Fibroblast of lung (primary cell): ENCODE results near the gene RNF181.
"Not testable (repeated sequence)": the region's sequence is repeated elsewhere in the genome, so short reads cannot be mapped to it uniquely, and the experiment has no call there.

Experiments
- EZH2 ChIP-seq: IDR thresholded peaks from 2 replicates; pipeline ENCODE4 v1.5.1; 2012; ENCODE audit warnings: low read length, control low read depth, mild to moderate bottlenecking; ENCODE audit errors: missing control alignments
- TF ChIP-seq, protein P1 (sequence below), 2 donors: IDR thresholded peaks in 1 of 2; conservative IDR thresholded peaks in 1 of 2; 1 replicate in 1 of 2; 2 replicates in 1 of 2; pipeline ENCODE4 v1.5.1; 2011 to 2012; ENCODE audit warnings: low read length in 2 of 2, control low read depth in 1 of 2, inconsistent platforms in 1 of 2, low read depth in 1 of 2, mild to moderate bottlenecking in 1 of 2

DNA sequence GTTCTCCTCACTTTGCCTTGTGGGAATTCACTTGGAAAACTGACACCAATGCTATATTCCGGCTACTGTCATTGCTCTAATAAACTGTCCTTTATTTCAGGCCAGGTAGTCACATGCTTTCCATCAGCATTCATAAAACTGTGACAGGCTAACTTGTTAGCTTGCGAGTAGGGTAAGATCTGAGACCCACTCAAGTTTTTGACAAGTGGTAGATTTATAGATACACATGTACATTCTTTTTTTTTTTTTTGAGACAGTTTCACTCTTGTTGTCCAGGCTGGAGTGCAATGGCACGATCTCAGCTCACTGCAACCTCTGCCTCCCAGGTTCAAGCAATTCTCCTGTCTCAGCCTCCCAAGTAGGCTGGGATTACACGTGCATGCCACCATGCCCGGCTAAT, 22.2 kb downstream of the RNF181 start:
- TF ChIP-seq, protein P1, sequence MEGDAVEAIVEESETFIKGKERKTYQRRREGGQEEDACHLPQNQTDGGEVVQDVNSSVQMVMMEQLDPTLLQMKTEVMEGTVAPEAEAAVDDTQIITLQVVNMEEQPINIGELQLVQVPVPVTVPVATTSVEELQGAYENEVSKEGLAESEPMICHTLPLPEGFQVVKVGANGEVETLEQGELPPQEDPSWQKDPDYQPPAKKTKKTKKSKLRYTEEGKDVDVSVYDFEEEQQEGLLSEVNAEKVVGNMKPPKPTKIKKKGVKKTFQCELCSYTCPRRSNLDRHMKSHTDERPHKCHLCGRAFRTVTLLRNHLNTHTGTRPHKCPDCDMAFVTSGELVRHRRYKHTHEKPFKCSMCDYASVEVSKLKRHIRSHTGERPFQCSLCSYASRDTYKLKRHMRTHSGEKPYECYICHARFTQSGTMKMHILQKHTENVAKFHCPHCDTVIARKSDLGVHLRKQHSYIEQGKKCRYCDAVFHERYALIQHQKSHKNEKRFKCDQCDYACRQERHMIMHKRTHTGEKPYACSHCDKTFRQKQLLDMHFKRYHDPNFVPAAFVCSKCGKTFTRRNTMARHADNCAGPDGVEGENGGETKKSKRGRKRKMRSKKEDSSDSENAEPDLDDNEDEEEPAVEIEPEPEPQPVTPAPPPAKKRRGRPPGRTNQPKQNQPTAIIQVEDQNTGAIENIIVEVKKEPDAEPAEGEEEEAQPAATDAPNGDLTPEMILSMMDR (conservative IDR thresholded peaks at IDR 0.05 in 1 of 2, IDR thresholded peaks at IDR 0.05 in 1 of 2; ENCODE audit: low read depth in 1 of 2, low read length in 2 of 2) = not testable (repeated sequence)
- not testable (repeated sequence) for TF ChIP-seq EZH2
